NCI-H2029 (cell line): Measurements from ENCODE around the gene FRMD5.

Source experiments
- DNase-seq: peaks from one replicate; lab custom pipeline; 2025; lab: John Stamatoyannopoulos, UW

Gene FRMD5

DNA sequence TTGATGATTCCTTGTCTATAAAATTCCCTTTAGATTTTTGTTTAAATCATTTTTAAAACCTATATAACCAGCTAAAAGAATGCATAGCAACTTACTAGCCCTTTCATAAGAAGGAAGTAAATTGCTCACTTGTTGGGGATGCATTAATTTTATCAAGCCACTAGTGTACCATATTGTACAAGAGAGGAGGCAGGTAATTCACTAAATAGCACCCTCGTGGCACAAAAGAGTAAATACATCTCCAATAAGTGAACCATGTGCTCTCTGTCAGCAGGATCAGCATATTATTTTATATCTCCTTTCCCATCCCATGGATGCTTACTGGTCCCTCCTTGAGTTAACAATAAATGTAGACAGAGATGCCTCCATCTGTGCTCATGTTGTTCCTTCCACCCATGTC lies 34.3 kb downstream of the FRMD5 start:
- DNase-seq: no peak

DNA sequence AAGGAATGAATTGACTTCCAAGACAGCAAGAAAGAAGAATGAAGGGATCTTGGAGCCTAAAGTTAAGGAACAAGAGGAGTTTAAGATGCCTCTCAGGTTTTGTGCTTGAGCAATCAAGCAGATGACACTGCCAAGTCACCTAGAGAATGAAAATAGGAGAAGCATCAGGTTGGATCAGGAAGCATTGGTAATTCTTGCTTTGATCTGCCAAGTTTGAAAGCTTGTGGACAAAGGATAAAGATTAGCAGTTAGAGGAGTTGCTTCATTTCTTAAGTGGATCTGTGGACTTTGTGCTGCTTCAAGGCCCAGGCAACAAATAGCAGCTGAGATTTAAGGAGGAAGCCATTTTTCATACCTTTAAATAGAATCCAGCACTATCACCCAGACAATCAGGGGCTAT lies 35.6 kb downstream of the FRMD5 start:
- no peak for DNase-seq

DNA sequence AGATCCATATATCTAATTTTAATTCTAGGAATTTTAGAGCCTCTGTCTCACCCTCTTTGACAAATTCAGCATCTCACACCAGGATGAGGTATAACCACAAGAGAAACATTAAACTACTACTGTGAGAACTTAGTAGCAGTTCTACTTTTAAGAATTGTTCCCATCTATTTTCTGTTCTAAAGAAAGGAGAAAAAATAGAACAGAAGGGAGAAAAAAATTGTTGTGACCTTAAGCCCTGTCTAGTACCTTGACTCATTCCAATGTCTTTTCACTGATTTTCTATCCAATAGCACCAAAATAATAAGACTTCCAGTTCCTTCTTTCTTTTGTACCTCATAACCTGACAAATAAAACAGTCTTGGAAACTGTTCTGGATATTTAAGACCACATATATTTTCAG lies 37.0 kb downstream of the FRMD5 start:
- DNase-seq: no peak

DNA sequence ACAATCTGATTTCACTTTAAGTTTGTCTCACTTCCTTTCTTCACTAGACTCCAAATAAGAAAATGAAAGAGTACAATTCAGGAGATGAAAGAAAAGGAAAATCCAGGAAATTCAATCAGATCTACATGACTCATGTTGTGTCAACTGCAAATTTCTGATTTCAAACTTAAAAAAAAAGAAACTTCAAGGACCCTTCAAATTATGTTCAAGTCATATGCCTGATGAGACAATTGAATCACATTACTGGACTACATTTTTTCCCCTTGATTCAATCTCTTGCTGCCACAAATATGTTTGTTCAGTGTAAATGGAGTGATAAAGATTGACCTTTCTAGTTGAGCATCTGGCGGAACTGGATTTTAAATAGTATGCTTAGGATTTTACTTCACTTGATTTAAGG lies 37.4 kb downstream of the FRMD5 start:
- no peak for DNase-seq

DNA sequence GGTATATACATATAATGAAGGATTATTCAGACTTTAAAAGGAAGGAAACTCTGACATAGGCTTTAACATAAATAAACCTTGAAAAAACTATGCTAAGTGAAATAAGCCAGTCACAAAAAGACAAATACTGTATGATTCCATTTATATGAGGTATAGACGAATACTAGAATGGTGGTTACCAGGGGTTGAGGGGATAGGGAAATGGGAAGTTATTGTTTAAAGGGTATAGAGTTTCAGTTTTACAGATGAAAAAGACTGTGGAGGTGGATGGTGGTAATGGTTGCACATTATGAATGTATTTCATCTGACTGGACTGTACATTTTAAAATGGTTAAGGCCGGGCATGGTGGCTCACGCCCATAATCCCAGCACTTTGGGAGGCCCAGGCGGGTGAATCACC lies 41.7 kb downstream of the FRMD5 start:
- no peak for DNase-seq

DNA sequence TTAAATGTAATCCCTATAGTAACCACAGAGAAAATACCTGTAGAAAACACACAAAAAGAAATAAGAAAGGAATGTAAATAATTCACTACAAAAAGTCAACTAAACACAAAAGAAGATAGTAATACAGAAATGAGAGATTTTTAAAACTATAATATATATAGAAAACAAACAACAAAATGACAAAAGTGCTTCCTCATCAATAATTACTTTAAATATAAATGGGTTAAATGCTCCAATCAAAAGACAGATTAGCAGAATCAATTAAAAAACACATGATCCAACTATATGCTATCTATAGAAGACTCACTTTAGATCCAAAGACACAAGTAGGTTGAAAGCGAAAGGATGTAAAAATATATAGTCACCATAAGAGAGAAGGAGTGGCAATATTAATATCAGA lies 45.8 kb downstream of the FRMD5 start:
- no peak for DNase-seq

DNA sequence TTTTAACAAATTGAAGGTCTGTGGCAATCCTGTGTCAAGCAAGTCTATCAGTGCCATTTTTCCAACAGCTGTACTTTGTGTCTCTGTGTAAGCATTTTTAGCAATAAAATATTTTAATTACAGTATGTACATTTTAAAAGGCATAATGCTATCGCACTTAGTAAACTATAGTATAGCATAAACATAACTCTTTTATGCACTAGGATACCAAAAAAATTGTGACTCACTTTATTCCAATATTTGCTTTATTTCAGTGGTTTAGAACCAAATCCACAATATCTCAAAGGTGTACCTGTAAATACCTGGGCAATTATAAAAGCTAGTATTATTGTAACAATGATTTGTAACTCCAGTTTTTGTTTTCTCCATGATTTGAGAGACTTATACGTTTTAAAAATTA lies 46.5 kb downstream of the FRMD5 start:
- DNase-seq: no peak

DNA sequence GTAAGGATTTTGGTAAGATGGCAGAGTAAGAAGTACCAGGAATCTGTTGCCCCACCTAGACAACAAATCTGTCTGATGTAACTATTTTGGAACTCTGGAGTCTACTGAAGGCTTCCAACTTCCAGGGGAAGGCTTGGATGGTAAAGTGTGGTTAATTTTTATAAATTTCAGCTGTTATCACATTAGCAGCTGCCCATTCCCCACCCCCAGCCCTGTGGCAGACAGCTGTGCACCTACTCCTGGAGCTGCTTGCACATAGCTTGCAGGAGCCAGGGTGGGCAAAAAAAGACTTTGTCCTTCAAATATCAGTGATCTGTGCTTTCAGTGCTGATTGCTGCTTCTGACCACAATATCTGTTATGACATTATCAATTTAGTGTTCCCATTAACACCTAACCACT lies 47.4 kb downstream of the FRMD5 start:
- DNase-seq: no peak

DNA sequence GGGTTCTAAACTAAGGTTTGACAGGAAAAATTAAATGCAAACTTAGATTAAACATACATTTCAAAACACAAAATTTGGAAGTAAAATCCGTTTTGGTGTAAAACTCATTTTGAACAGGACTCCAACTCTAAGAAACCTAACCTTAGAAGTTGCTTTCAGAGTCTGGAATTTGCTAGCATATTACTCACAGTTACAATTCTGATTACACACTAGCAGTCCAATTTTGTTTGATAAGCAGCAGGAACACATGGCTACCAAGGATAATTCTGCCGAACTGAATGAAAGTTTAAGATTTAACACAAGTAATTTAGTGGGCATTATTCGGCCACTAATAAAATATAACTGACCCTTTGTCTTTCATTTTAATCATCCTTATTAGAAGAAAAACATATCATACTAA lies 49.6 kb downstream of the FRMD5 start:
- no peak for DNase-seq

DNA sequence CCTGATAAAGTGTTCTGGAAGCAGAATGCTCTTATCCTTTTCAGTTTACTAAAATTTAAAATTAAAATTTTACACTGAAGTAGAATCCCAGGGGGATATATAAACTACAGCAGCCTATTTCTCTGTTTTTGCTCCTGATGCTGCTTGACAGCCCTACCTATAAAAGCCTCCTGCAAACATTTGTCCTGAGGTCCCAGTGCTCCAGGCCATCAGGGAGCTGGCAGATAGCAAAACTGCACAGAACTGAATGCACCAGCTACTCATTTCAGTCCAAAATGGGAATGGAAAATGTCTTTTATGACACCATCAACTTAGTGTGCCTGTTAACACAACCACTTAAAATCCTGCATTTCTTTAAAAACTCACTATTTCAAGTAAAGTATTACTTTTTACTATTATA lies 50.1 kb downstream of the FRMD5 start:
- no peak for DNase-seq

DNA sequence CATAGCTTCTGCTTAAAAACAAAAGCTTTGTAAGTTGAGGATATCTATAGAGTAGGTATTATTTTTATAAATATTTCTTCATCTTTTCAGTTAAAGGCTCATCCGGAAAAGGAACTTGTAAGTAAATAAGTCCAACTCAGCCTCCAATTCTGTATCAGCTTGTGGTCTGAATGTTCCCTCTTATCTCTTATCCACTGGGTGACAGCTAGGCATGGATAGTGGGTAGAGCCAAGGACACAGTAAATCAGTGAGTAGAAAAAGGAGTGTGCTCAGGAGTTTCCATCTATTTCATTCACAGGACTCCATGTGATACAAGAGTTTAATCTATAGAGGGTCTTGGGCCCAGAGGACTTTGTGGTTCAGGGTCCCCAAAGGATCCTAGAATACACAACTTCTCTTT lies 50.9 kb downstream of the FRMD5 start:
- no peak for DNase-seq

DNA sequence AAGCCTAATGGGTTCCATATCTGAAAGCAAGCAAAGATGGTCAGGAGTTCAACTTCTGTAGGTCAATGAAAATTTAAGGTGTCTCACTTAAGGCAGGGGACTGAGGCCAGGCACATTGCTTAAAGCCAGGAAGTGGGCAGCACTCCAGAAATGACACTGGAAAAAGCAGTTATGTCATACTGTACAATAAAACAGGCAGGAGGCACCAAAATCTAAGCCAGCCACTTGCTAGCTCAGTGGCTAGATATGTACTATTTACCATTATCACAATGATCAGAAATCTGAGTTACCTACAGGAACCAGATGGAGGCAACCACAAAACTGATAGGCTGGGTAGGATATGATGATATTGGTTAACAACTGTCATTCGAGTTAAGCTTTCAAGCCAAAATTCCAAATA lies 57.3 kb downstream of the FRMD5 start:
- DNase-seq: no peak

DNA sequence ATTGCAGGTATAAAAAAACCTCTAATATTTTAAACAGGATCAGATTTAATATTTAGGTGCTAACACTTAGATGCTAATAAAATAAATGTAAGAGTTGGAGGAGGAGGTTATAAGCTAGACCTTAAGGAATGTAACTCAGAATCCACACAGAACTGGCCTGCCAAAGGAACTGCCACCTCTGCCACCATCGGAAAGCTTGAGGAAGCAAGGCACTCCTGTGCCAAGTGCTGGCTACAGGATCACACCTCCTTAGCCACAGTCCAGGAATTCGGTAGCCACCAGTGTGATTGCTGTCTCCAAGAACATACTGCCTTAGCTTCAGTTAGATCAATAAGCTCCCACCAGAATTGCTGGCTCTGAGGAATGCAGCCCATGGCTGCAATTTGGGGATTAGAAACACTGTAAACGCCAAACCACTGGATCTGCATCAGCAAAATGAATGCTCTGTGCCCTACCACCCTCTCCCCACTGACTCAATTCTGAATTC lies 58.0 kb downstream of the FRMD5 start:
- no peak for DNase-seq

DNA sequence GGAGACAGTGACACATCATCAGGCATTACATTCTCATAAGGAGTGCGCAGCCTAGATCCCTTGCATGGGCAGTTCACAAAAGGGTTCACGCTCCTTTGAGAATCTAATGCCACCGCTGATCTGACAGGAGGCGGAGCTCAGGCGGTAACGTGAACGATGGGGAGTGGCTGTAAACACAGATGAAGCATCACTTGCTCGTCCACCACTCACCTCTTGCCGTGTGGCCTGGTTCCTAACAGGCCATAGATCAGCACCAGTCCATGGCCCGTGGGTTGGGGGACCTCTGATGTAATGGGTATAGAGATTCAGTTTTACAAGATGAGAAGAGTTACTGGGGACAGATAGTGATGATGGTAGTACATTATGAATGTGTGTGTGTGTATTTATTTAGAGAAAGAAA lies 63.0 kb downstream of the FRMD5 start:
- no peak for DNase-seq

DNA sequence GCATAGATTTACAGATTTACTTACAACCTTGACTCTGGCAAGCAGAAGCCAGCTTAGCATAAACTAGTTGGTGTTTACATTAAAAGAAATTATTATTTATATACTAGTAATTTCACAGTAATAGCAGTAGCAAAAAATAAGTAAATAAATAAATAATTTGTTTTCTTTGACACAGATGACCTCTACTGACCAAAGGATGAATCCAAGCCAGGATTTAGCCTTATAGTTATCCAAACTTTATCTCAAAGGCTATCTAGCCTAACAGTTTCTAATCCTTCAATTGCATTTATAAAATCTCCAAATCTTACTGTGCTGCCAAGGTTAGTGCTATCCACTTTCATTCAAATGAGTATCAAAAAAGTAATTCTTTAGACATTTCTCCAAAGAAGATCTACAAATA lies 64.3 kb downstream of the FRMD5 start:
- no peak for DNase-seq

DNA sequence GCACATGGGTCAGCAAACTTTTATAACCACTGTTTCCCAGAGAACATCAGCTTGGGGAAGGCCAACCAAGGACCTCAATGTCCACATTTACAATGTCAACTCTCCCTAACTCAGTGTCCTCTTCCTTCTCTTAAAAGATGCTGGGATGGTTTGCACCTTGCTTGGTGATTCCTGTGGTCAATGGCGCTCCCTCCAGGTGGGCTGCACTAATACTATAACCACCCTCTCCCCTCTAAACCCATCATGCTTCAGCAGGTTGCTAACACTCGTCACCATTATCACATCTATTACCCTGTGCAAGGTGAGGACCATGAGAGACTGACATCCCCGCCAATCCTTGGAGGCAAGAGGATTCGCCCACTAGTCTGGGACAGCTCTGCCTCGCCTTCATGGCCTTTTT lies 65.2 kb downstream of the FRMD5 start:
- no peak for DNase-seq

DNA sequence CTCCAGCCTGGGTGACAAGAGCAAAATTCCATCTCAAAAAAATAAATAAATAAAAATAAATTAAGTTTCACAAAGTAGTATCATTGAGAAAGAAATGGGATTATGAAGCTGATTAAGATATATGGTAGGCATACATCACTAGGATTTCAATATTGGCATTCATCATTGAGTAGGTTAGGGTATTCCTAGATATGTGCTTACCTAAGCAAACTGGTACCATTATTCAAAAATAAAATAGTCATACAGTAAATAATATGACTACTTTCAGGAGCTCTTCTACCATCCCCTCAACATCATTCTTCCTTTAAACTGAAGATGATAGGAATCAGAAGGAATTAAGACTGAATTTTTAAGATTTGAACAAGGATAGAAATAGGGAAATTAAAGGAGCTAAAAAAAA lies 66.6 kb downstream of the FRMD5 start:
- DNase-seq: no peak

DNA sequence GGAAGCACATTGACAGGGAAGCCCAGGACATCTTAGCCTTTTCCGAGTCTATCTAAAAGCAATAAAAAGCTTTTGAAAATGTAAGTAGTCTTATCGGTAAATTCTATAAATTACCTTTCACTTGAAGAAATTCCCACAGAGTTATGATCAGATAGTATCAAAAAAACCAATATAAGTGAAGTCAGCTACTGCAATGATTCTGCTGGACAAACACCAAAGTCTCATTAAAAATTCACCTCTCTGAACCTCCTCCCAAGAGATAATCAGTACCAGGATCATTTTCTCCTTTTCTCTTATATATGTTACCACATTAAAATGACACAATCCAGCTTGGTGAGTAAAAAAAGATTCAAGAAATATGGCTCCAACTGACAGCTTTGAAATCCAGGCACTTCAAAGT lies 69.2 kb downstream of the FRMD5 start:
- DNase-seq: no peak

DNA sequence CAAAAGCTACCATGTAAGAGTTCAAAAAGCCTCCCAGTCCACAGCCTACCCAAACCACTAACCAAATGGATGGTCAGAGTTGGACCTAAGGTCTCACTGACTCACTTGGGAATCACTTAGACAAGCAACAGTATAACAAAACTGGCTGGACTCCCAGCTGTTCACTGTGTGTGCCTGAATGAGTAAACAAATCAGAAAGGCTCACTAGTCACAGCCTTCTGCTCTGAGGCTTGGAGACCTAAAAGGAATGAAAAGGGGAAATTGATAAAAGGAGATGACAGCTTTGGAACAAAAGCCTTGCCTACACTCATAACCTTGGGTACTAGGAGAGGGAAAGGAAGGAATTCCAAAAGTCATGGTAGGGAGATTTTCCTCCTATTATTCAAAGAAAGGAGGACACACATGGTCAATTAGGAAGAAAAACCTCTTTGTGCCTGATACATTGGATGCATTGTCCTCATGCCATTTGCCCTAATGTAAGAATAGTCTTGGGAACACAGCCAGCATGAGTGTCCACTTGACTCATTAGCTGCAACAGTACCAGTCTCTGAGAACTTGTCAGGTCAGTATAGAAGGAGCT lies 92.3 kb downstream of the FRMD5 start:
- DNase-seq: no peak

DNA sequence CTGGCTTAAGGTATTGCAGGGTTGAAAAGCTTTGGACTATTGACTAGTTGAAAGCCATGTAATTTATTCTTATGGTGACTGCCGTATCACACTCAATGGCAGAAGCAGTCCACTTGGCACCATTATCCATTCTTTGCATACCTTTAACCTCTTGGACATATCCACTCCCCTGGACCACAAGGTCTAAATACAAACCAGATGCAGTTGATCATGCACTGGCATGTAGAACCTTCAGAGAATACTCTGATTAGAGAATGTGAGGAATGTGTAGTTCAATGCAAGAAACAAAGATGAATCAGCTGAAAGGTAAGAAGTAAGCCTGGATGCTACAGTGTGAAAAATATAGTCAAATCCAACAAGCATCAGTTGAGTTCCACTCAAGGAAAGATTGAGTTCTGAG lies 93.1 kb downstream of the FRMD5 start:
- no peak for DNase-seq

DNA sequence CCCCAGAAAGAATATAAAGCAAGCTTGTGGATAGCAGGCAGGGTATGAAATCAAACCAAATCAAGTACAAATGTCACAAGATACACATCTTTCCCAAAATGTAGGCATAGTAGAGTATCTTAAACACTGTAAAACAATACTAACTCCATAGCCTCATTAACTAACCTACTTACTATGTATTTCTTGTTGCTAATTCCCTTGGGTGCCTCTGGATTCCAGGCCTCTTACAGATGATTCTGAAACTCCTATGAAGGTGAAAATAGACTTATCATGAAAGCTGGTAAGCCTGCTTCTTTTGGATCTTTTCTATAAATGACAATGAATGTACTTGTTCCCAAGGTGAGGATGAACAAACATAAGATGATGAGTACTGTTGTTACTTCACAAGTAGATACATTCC lies 93.8 kb downstream of the FRMD5 start:
- DNase-seq: no peak

DNA sequence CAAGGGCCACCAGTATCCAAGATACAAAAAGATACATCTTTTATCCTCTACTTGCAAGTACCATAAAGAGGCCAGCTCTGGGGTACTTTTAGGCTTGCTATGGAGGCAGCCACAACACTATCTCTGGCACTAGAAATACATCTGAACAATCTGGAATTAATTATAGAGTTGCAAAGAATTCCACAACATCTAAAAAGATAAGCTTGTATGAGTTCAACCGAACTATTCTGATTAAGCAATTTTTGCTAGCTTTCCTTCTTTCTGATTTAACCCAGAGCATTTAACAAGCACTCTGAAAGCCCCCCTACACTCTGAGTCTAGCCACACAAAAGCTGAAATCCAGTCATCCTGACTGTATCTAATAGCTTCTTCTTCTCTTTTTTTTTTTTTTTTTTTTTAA lies 95.4 kb downstream of the FRMD5 start:
- no peak for DNase-seq

DNA sequence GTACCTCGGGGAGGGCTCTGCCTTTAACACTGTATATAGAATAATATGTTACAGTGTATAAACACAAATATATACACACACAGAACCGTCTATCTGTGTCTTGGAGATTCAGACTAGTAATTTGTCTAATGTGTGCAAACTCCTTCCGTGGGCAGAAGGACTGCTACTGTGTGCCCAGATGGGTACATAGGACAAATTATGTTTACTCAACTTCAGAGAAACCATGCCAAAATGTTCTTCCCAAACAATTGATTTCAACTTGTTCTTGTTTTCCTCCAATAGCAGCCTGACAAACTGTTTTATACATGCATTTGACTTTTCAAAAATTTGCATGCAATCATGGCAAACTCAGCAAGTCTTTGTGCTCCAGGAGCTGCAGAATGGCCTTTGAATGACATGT lies 97.5 kb downstream of the FRMD5 start:
- DNase-seq: no peak

DNA sequence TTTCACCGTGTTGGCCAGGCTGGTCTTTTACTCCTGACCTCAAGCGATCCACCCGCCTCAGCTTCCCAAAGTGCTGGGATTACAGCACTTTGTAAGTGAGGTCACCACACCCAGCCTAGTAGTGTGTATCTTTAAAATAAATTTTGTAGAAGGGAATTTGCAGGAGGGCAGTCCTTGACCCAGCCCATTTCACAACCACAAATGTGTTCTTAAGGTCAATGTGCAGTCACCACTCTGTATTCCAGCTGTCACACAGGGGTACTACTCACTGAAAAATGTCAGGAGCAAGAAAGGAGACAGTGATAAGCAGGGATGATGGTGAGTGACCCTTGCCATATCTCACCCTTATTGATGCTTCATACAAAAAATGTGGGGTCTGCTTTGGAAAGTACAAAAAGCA lies 98.5 kb downstream of the FRMD5 start:
- no peak for DNase-seq

DNA sequence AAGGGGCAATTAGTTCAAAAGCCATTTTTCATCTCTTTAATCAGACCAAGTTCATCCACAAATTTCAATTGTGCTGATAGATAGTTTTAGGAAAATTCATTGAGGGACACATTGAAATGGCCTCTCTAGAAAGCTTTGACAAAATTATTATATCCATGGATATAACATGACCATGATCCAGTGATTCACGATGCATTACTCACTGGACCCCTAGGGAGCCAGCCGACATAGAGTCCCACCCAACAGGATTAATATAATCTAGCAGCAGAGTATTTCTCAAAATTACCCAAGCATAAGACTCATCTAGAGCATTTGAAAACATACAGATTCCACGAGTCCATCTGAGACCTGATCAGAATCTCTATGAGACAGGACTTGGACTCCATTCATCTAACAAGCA lies 100.3 kb downstream of the FRMD5 start:
- no peak for DNase-seq
